Cardiac septum (tissue), 1 donor: ENCODE data around the gene ANKFN1. TPM values are rescaled to one million over a fixed set of nuclear protein-coding genes. Genes with fewer than 3 reads are reported as not detected.

Experiments
- DNase-seq: peaks from one replicate; pipeline ENCODE4 v3.0.0-alpha.2; 2020; ENCODE audit warnings: low spot score
- intact Hi-C: fragments of 100-400 bp; cut with DNase I; formaldehyde crosslinking; loops from one replicate; pipeline ENCODE4 v1.14.0; 2022
- total RNA-seq: library from RNA; stranded (reverse); fragmentation: NEBNext Ultra II Directional; extraction: Animal tissue kit (Norgen Biotek cat#: 25700); gene quantifications from one replicate; pipeline ENCODE4 v1.2.1, GENCODE V29; 2021
- donor health status: DM: no; HTN: no; CAD: no.

Gene ANKFN1
- total RNA-seq, 1 donor from 2014 or later = not detected

DNA sequence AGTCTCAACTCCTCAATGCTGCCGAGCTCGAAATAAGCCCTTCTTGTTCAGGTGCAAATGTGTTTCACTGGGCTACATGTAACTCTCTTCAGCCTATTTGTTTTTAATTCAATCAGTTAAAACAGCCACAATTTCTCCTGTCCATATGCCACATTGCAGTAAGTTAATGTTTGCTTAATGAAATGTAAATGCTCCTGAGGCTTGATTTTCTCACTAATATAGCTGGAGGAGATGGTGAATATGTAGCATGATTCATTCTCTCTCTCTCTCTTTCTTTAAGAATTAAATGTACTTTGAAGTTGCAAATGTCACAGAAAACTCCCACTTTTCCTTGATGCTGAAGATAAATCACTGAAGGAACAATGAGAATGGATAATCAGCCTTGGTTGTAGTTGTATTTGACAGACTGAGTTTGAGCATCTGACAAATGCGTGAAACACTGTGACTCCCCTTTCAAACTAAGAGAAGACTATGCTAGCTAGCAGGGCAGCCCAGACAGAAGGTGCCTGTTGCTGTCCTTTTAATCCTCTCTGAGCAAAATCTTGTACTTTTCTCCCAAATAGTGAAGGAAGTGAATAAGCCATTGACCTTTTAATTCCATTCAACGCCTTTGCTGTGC lies 161.8 kb downstream of the ANKFN1 start:
- no peak for DNase-seq
- intact Hi-C loops = loop anchor here (10.0 kb wide), 1 partner anchor 190 kb away; no protein-coding TSS in a partner anchor

DNA sequence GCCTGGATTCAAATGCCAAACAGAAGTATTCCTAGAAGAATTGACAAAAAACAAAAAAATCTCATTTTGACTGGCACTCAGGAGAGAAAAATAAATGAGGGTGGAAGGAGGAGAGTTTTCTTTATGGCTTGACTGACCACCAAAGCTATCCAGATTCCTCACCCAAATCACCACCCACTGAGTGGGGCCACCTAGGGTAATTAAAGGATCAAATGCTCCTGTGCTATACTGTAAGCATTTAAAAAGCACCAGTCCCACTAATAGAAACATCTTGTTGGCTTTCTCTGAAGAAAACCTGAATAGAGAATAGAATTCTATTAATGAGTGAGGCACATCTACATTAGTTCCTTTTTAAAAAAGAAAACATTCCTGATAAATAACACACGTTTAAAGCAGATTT lies 163.3 kb downstream of the ANKFN1 start:
- intact Hi-C loops = loop anchor here (10.0 kb wide), 1 partner anchor 192 kb away; no protein-coding TSS in a partner anchor
- DNase-seq = no peak

DNA sequence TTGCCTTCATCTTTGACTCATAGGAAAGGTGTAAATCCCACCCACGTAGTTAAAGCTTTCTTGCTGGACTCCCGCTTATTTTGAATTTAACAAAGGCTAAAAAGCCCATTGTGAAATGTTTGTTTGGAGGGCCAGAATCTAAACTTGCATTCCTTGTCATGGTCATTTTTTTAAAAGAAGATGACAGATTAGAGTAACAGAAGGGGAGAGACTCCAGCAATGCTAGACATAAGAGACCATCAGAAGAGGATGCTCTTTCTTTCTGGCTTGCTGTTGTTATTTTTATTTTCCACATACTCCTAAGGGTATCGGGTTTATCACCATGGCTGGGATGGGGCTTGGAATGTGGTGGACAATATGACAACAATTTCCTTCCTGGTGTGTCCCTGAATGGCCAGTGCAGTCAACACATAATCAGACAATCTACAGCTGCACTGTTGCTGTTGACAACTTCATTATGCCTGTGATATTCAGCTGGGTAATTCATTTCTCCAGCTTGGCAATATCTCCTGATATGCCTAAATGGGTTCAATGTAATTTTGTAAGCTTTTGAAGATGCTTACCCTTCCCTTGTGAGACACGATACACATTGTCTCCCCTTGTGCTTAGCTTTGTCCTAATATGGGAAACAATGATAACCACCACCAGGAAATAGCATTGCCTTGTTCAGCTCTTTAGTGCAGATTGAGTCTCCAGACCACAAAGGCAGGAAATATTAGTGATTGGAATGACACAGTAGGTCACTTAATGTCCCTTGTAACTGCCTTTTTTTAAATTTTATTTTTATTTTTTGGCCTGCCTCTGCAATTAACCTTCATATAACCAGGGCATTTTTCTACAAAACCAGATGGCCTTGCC lies 164.3 kb downstream of the ANKFN1 start:
- intact Hi-C loops = loop anchor here (10.0 kb wide), 1 partner anchor 193 kb away; no protein-coding TSS in a partner anchor
- DNase-seq = no peak

DNA sequence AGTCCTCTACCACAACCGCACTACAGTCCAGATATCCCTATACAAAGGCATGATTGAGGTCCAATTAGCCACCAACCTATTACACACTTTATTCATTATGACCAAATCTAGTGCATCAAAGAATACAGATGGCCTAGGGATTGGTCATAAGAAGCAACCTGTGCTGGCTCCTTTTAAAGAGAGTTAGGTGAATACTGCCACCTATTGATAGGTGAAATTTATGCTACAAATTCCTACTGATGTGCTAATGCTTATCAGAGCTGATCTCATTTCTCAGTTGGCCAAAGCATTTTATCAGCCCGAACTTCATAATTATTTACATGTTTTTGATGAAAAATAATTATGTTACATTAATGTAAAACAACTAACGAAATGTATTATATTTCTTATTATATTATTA lies 166.3 kb downstream of the ANKFN1 start:
- intact Hi-C loops = loop anchor here (10.0 kb wide), 1 partner anchor 195 kb away; no protein-coding TSS in a partner anchor
- no peak for DNase-seq

DNA sequence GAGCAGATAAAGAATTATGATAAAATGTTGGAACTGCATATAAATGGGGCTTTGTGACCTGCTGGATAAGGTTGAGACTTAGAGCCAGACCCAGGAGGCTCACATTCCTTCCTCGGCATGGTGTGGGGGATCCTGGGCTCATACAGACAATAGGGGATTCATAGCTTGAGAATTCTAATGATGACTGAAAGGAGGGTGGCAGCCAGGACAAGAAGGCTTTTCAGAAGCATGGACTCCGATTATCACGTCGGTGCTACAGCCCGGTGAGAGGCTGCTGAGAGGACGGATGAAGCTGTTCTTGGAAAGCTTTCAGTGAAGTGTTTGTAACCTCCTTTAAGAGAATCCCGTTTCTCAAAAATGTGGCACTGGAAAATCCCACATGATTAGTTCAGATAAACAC lies 167.2 kb downstream of the ANKFN1 start:
- DNase-seq = no peak
- intact Hi-C loops = no loop called here

DNA sequence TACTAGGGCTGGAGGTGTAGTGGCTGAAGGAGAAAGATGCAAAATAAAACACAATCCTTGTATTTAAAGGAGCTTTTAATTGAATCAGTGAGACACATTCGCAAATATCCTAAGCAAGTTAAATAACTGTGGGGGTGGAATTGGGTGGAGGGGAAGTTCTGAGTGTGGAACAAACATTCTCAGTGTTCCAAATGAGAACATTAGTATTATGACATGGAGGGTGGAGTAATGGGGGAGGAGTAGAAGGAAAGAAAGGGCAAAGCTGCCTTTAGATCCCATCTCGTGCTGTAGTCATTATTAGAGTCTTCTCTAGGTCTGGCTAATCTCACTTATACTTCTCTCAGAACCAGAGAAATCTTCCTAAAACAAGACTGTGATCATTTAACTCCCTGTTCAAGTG lies 169.7 kb downstream of the ANKFN1 start:
- intact Hi-C loops = no loop called here
- no peak for DNase-seq

DNA sequence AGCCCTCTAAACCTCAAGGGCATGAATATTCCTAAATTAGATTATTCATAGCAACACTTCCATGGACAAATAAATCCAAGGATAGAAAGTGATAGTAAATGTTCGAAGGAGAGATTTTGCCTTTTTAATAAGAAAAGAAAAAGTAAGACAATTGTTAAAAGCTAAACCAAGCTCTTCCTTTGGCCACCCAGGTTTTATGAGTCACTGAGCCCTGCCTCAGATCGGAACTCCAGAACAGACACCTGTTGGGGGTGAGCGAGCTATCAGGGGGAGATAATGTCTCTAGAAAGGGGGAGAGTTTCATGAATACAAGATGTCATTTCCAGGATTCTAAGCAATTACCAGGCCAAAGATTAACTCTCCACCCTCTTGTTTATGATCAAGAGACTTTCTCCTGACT lies 171.4 kb downstream of the ANKFN1 start:
- intact Hi-C loops = no loop called here
- DNase-seq = no peak

DNA sequence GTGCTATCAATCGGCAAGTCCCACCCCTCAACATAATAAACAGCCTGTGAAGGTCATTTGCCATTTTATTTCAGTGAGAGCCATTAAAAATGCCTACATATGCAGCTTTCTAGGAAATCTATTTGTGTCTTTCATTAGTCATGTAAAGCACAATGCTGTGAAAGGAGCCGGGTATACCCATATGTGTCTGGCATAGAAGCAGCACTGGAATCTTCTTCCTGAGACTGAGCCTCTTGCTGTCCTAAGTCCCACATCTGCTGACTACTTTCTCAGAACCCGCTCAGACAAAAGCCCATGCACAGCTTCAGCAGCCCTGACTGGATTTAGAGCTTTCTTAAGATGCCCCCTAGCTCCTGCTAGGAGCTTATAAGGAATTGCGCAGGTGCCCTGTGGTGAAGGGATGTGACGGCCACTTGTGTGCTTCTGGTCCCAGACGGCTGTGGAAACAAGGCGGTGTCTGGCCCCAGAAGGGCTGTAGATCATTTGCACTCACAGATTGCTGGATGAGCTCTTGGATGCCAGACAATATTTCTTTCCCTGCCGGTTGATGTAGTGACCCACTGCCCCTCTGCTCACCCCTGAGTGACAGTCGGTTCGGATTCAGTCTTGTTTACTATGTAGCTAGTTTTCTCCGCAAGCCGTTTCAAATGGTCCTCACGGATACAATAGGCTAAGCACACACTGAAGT lies 172.2 kb downstream of the ANKFN1 start:
- intact Hi-C loops = no loop called here
- no peak for DNase-seq

DNA sequence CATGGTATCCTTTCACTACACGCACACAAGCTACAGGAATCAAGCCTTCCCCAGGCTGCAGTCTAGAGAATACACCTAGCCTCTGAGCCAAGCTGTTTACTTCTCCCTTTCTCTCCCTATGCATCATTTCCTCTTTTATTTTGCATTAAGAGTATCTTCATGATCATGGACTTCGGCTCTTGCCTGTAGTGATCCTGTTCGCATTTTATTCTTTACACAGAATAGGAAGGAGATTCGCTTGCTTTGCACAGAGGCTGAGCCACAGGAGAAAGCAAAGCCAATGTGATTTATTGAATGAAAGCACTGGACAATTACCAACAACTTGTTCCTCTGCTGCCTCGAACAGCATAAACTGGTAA lies 172.7 kb downstream of the ANKFN1 start:
- DNase-seq = no peak
- intact Hi-C loops = no loop called here

DNA sequence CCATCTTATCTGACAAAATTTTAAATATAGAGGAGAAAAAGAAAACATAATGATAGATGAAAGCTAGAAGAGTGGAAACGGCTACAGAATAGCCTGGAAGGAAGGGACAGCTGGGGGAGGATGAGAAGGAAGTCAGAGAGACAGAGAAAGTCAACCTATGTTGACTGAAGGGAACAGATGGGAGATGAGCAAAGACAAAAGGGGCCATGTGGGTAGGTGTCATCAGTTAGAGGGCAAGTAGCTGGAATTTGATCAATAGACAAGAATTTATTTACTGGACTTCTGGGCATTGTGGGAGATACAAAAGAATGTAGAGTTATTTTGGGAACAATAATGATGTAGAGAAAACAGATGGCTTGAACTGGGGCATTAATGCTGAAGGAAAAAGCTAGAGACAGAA lies 194.4 kb downstream of the ANKFN1 start:
- intact Hi-C loops = no loop called here

DNA sequence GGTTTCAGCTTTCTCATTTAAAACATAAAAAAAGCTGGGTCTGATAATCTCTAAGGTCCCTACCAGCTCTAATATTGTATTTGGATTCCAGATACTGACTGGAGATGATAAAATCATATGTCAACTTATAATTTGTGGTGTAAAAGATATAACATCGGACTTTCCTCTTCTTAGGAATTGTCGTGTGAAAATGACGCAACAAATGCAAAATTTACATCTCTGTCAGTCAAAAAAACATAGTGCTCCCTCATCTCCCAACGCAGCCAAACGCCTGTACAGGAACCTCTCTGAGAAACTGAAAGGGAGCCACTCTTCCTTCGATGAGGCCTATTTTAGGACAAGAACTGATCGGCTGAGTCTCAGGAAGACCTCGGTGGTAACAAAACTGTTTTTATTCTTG lies 197.3 kb downstream of the ANKFN1 start:
- intact Hi-C loops = no loop called here
- no peak for DNase-seq

More for the DNA sequence above, 194.4 kb downstream of the ANKFN1 start:
- no peak for DNase-seq

DNA sequence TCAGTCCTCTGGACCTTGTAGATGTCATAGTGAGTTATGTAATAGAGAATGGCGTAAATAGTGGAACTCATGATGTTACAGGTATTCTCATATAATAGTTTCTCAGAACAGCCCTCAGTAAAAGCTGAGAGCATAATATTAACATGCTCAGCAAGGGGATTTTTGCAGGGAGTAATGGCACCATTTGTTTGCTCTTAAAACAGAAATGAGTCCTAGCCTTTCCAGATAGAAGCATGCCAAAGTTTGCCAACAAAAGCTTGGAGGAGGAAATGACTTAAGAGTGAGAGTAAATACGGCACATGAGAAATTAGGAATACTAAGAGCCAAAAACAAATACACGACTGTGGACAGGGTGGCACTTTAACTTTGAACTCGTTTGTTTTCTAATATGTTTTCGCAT lies 198.4 kb downstream of the ANKFN1 start:
- no peak for DNase-seq
- intact Hi-C loops = no loop called here

DNA sequence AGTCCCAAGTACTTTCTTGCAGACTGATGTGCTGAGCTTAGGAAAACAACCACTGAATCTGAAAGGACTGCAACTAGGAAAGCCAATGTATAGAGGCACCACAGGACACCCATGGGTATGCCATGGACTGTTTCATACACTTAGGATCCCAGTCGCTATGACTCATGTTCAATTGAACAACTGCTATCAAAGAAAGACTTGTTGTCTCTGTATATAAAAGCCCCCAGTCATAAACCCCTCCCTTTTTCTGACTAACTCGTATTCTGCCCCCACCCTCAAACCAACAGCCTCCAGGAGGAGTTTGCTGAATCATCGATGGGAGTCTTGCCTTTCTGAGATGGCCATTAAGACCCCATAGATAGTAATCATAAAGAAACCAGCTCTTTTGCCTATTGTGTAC lies 205.4 kb downstream of the ANKFN1 start:
- intact Hi-C loops = no loop called here
- DNase-seq = no peak

DNA sequence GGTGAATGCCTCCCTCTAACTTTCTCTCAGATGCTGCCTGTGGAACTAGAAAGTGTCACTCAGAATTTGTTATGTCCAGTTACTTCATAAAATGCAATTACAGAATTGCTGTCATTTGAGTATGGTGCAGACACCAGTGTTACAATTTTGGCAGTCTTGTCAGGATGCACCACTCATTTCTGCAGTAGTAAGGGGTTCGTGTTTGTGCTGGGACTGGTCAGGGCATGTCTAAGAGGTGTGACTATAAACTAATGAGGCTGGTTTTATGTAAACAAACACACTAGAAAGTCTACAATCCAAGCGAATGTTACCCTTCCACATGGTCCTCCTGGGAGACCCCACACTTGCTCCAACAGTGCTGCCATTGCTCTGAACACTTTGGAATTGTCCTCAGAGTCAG lies 206.2 kb downstream of the ANKFN1 start:
- intact Hi-C loops = no loop called here
- no peak for DNase-seq

DNA sequence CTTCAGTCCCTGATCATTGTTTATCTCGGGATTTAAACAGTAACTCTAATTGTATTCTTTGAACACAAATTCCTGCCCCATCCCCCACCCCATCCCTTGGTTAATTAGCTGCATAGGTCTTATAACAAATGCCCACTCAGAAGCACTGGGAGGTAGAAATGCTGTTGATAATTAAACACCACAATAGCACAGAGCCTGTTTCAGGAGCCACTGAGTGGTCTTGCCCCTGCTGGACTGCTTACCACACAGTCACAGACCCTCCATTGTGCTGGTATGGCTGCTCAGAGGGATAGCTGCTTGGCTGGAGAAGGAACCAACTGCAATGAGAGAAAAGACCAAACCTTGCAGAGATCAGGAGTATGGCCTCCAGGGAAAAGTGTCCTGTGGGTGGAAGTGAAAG lies 214.1 kb downstream of the ANKFN1 start:
- DNase-seq = no peak
- intact Hi-C loops = no loop called here

DNA sequence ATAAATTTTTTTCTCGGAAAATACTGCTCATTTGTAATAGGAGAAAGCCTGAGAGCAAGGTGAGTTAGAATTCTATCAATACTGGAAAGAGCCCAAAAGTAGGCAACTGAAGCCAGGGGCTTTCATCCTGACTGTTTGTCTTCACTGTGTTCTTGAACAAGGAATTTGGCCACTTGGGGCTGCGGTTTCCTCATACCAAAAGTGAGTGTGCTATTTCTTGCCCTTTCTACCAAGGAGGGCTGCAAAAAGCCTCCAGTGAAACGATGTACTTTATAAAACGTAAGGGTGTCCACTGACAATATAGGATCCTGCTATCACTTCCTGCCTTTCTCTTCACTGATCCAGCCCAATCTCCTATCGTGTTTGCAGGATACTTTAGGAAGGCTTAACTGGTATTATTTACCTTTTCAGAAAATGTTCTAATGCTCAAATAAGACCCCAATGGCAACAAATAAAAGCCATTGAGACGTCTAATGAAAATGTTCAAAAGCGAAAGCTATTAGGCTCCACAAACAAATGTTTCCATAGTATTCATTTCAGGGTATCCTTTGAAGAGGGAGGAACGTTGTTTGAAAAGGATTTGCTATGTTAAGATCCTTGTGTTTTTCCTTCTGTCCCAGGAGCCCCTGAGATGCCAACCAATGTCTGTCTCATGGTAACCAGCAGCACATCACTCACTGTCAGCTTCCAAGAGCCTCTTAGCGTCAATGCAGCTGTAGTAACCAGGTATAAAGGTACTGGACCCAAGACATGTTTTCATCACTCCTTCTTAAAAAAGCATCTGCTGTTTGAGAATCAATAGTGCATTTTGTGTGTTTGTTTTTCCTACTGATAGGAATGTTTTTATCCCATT lies 220.9 kb downstream of the ANKFN1 start:
- no peak for DNase-seq
- intact Hi-C loops = no loop called here

DNA sequence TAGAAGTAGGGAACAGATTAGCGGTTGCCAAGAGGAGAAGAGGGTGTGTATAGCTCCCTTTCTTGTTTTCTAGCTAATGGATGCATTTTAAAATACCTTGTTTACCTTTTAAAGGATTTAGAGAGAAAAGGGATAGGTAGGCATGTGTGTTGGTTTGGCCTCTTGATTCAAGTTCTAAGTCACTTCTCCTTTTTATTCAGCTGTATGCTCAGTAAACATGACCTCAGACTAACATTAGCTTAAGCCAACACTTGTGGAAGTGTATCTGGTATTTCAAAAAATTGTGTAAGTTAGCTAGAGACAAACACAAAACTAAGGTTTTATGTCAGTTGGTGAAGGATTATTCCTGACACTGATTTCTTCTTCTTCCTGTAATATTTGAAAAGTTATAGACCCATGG lies 236.1 kb downstream of the ANKFN1 start:
- DNase-seq = no peak
- intact Hi-C loops = no loop called here

DNA sequence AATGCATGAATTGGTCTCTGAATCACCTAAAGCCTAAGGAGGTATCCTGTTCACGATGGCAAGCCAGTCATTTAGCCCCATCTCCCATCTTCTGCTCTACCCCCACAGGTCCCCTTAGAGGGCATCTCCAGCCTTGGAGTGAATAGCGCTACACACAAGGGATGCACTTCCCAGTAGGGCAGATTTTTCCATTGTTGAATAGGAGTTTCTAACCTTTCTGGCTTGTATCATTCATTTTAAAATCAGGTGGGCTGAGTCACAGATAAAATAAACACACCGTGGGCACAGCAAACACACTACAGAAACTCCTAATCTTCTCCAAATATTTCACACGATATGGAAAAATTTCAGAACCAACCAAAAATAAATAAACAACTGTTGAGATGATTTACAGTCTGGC lies 239.0 kb downstream of the ANKFN1 start:
- intact Hi-C loops = no loop called here
- DNase-seq = no peak

DNA sequence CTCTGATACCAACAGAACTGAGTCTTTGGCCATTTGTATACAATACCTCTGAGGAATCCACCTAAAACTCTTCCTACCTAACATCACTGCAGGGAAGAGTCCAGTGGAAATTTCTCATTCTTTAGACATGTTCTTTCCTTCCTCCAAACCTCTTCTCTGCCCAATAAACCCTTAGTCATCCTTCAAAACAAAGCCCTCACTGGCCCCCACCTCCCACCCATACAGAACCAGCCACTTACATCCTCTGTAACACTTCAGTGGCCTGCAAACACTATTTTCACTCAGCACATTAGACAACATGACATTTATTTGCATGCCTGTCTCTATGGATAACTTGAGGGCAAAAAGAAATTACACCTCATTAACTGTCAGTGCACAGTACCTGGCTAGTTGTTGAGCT lies 239.9 kb downstream of the ANKFN1 start:
- intact Hi-C loops = no loop called here

DNA sequence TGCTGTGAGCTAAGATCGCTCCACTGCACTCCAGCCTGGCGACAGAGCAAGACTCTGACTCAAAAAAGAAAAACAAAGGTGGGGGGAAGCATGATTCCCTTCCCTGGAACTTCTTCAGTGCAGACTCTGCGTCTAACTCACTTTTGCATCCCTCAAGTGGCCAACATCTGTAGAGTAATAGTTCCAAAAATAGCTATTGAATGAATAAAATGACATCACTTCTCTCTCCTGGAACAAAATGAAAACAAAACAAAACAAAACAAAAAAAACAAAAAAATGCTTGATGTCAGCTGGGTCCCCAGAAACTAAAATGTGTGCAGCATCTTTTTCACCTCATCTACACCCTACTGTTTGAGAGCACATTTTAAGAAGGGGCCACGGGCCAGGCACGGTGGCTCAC lies 242.5 kb downstream of the ANKFN1 start:
- no peak for DNase-seq
- intact Hi-C loops = no loop called here

More for the DNA sequence above, 239.9 kb downstream of the ANKFN1 start:
- DNase-seq = no peak
